ENCODE results near the gene SLC5A2.

GRCh38 chr16:31501966-31502348 lies 19.0 kb downstream of the SLC5A2 start:
- TF ChIP-seq CTCF (IDR thresholded peaks at IDR 0.05), result no peak
- TF ChIP-seq POLR2A (IDR thresholded peaks at IDR 0.05), result no peak

Data from uterus (tissue), 2 donors.